ENCODE measurements around the gene RGS7.
A peak's percentile ranks its signal among the peaks of the same experiment; 100 is the strongest.
"Not testable (repeated sequence)": the region's sequence is repeated elsewhere in the genome, so short reads cannot be mapped to it uniquely, and the experiment has no call there.

The RGS7 gene

DNA sequence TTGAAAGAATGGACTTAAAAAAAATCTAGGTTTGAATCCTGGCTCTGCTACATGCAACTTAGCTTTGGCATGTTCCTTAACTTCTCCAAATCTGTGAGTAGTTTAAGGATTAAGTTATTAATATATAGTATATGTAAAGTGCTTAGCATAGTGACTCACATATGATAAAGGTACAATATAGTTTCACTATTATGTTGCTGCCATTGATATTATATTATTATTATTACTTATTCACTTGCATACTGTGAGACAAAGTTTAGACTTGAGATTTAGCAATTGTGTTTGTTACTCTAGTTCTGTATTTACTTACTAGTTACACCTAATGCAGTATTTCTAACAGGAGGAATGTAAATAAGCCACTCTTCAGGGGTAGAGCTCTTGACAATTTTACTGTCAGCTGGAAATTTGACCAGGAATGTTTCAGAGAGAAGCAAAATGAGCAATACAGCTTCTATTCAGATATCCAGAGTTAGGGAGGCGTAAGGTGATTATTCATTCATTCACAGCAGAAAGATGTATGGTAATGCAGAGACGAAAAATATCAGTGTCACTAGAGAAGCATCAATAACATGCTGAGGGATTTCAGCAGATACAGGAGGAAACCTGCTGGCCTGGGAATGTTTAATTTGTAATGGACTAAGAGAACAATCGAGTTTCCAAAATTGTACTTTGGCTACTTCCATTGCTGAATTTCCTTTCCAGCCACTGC lies 25.5 kb downstream of the RGS7 start:
- no peak for DNase-seq

DNA sequence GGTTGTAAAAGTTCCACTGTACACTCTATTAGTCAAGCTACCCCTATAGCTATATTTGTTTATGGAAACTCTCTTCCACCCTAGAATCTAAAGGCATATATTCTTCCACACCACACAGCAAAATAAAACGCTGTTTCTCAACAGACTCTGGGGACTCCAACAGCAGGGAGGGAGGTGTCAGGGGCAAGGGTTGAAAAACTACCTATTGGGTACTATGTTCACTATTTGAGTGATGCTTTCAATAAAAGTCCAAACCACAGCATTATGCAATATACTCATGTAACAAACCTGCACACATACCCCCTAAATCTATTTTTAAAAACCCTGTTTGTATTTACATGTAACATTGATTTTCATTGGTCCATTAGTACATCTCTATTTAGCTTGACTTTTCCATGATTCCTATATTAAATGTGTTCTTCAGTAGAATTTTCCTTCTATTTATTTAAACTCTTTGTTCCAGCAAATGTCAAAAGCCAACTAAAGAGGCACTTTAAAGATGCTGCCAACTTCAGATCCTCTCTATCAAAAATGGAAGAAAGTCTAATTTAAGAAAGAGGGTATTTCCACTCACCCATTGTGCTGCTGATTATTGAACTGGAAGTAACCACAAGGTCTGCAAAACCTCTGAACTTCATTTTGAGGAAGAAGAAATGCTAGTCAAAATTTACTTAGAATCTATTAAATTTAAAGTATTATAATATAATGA lies 26.2 kb downstream of the RGS7 start:
- DNase-seq = no peak

- DNase-seq = no peak
These were observed 31.5 kb downstream of the RGS7 start for GRCh38 chr1:241325456-241325855.

- DNase-seq = peak; percentile 21
These were observed 33.4 kb downstream of the RGS7 start for GRCh38 chr1:241323514-241324195.

- DNase-seq = no peak
These were observed 39.3 kb downstream of the RGS7 start for GRCh38 chr1:241317676-241318075.

DNA sequence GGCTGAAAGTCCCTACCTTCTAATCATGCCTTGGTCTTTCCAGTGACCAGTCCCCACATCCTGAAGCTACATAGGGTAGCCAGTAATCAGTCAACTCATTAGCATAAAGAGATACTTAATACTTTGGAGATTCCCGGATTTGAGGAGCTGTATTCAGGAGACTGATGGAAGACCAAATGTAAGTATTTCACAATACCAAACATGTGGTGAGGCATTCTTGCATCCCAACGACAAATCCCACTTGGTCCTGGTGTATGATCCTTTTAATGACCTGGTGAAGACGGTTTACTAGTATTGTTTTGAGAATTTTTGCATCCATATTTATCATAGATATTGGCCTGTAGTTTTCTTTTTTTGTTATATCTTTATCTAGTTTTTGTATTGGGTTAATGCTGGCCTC lies 40.6 kb downstream of the RGS7 start:
- no peak for DNase-seq

- no peak for DNase-seq
These were observed 45.8 kb downstream of the RGS7 start for GRCh38 chr1:241311056-241311746.

DNA sequence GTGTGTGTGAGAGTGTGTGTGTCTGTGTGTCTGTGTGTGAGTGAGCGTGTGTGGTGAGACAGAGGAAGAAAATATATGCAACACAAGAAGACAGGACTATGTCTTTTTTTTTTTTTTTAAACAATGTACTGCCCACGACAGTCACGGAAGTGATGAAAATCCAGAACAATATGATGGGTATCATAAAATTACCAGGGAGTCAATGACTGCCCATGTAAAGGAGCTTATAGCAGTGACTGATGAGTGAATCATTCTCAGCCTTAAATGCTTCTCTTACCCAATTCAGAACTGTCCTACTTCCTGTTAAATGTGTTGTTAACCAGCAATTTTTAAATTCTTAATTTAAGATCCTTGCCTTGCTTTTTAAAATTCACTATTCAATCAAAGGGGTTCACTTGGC lies 46.6 kb downstream of the RGS7 start:
- no peak for DNase-seq

DNA sequence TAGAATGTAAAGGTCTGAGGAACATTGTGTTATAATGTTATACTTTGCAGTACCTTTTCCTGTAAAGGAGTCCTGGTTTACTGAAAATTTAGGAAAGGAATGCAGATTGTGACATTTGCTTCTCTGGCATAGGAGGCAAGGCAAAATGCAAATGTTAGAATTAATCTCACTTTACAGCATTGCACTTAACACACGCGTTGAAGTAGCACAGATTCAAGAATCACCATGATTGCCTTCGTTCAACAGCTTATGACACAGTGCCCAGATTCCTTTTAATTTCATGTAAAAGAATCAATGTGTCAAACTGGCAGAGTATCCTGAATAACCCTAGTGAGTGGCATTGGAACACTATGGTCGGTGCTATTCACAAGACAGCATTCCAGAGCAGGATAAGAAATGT lies 47.4 kb downstream of the RGS7 start:
- DNase-seq = no peak

GRCh38 chr1:241308471-241308870 lies 48.5 kb downstream of the RGS7 start:
- DNase-seq = no peak

DNA sequence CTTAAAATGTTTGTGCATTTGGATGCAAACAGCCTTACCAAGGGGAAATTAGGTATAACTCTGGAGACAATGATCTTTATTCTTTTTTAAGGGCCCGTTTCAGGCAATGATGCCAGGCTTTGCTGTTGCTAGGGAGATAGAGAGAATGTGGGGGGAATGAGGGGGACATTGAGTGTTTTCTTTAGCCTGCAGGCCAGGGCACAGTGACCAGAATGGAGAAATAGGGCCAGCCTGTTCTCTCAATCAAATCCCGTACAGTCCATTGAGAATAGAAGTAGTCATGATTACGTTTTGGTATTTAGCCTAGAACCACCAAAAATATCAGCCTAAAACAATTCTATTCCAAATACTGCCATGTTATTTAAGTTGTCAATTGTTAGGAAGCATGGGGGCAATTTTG lies 49.0 kb downstream of the RGS7 start:
- no peak for DNase-seq

DNA sequence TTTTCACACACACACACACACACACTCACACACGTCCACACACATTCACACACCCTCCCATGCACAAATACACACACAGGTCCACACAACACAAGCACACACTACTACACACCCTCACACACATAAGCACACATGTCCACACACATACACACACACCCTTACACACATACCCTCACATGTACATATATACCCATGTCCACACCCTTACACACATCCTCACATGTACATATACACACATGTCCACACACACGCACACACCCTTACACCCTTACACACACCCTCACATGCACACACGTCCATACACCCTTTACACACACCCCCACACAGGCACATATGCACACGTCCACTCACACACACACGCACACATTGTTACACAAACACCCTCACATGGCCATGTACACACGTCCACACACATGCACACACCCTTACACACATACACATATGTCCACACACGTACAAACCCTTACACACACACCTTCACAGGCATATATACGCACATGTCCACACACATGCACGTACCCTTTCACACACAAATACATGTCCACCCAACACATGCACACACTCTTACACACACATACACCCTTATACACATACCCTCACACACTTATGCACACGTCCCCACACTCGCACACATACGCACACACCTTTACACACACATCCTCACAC lies 50.7 kb downstream of the RGS7 start:
- no peak for DNase-seq

GRCh38 chr1:241302024-241302423 lies 55.0 kb downstream of the RGS7 start:
- not testable (repeated sequence) for DNase-seq

GRCh38 chr1:241299347-241299746 lies 57.7 kb downstream of the RGS7 start:
- no peak for DNase-seq

- DNase-seq = no peak
These were observed 64.0 kb downstream of the RGS7 start for GRCh38 chr1:241292973-241293372.

GRCh38 chr1:241291548-241291947 lies 65.5 kb downstream of the RGS7 start:
- not testable (repeated sequence) for DNase-seq

DNA sequence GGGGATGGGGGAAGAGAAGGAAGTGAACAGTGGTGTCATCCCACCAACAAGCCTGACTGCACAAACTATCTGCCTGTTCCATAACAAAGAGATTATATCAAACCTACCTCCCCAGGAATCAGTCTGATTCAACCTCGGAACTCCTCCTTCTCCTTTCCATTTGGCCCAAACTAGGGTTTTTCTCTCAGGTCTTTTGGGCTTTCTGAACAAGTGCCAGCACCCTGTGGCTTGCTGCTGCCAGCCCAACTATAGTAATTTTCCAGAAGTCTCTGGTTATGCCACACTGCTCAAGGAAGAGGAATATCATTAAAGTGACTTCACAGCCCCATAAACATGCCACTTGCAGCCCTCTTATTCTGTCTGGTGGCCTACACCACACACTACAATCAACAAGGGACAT lies 70.5 kb downstream of the RGS7 start:
- DNase-seq = no peak

- no peak for DNase-seq
These were observed 80.6 kb downstream of the RGS7 start for GRCh38 chr1:241276391-241276790.

GRCh38 chr1:241275981-241276380 lies 81.0 kb downstream of the RGS7 start:
- DNase-seq = no peak

DNA sequence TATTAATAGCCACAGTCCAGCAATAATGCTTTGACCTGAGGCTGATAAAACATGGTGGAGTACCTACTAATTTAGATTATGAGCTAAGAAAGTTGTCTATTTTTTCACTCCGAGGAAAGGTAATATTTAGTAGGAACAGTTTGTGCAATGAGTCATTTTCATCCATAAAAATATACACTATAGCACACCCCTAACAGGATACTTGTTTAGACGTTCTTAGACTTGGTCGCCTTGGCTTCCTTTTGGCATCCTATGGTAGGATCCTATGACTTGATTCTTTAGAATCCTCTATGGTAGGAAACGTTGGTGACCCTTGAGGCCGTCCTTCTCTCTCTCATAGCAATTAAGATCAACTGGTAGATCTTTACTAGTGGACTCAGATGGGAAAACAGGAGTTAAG lies 81.8 kb downstream of the RGS7 start:
- DNase-seq = no peak

DNA sequence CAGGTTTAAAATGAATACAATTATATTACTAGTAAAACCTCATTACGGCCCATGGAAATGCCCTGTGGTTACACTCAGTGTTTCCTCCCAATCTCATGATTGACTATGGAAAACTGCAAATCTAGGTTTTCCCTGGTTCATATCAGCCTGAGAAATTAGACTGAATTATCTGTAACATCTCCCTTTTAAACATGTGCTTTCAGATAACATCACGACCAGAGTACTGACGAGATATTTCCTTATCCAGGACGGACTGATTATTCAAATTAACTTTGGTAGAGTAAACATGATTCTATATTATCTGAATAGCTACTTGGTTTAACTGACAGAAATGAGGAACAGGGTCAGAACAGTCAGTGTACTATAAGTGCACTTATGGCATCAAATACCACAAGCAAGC lies 82.3 kb downstream of the RGS7 start:
- DNase-seq = no peak

- no peak for DNase-seq
These were observed 84.2 kb downstream of the RGS7 start for GRCh38 chr1:241272828-241273227.

DNA sequence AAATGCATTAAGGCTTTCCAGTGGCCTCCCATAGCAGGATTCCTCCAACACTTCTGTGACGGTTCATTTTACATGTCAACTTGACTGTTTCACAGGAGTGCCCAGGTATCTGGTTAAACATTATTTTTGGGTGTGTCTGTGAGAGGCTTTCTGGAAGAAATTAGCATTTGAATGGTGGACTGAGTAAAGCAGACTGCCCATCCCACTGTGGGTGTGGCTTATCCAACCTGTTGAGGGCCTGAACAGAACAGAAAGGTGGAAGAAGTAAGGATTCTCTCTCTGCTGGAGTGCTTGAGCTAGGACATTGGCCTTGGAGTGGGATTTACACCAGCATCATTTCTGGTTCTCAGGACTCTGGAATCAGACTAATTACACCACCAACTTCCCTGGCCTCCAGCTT lies 85.6 kb downstream of the RGS7 start:
- no peak for DNase-seq

Data from NCI-H1048 (cell line).